PC-3 (cell line): Measurements from ENCODE around the gene SEC63. TPM values are rescaled to one million over a fixed set of nuclear protein-coding genes. Genes with fewer than 3 reads are reported as not detected.

ENCODE experiments used
- ATAC-seq: fragments of 200-7000 bp; cut with Tn5 transposase; 2 replicates; pipeline ENCODE4 v1.9.1; 2020; ENCODE audit warnings: mild to moderate bottlenecking, moderate library complexity
- BruUV-seq: library from RNA; stranded (reverse); fragments of 400-500 nt; replicated peaks from 2 replicates; lab custom pipeline; 2021; lab: Mats Ljungman, UMichigan
- CTCF ChIA-PET: fragments of 300-600 bp; sonication (Branson Sonifier 250); formaldehyde crosslinking; loops from one replicate; lab custom pipeline; 2022; ENCODE audit warnings: antibody characterized with exemption; lab: Charles Lee
- POLR2A ChIA-PET: fragments of 300-600 bp; sonication (Branson Sonifier 250); formaldehyde crosslinking; loops from one replicate; lab custom pipeline; 2022; ENCODE audit warnings: antibody characterized with exemption; ENCODE audit not compliant: unreplicated experiment; lab: Charles Lee
- DNase-seq: peaks from one replicate; pipeline ENCODE4 v3.0.0-alpha.2; 2015
- H2AFZ ChIP-seq: fragments of 300-600 bp; sonication (generic); 2 replicates; pipeline ENCODE4 v1.6.0; 2016; ENCODE audit warnings: antibody characterized with exemption, low read length
- H3F3A ChIP-seq: fragments of 300-600 bp; sonication (generic); one replicate; pipeline ENCODE4 v1.6.0; 2017; ENCODE audit warnings: antibody characterized with exemption, low read length, control low read depth, mild to moderate bottlenecking; ENCODE audit not compliant: unreplicated experiment
- H3K27ac ChIP-seq: fragments of 300-600 bp; sonication (generic); 2 replicates; pipeline ENCODE4 v1.5.1; 2016; ENCODE audit warnings: mild to moderate bottlenecking, low read length
- H3K27me3 ChIP-seq: fragments of 300-600 bp; sonication (generic); 2 replicates; pipeline ENCODE4 v1.6.1; 2016; ENCODE audit warnings: low read length, mixed read lengths
- H3K36me3 ChIP-seq: fragments of 300-600 bp; sonication (generic); 2 replicates; pipeline ENCODE4 v1.6.1; 2016; ENCODE audit warnings: low read depth, mixed run types, low read length, mixed read lengths
- H3K4me1 ChIP-seq: fragments of 300-600 bp; sonication (generic); 2 replicates; pipeline ENCODE4 v1.5.1; 2016; ENCODE audit warnings: low read length; ENCODE audit not compliant: insufficient read depth
- H3K4me2 ChIP-seq: fragments of 300-600 bp; sonication (generic); 2 replicates; pipeline ENCODE4 v1.6.0; 2016; ENCODE audit warnings: low read length
- H3K4me3 ChIP-seq: fragments of 300-600 bp; sonication (generic); 2 replicates; pipeline ENCODE4 v1.5.1; 2016; ENCODE audit warnings: mild to moderate bottlenecking, low read length, mixed read lengths
- H3K79me2 ChIP-seq: fragments of 300-600 bp; sonication (generic); 2 replicates; pipeline ENCODE4 v1.6.1; 2017; ENCODE audit warnings: low read length, mixed read lengths
- H3K9ac ChIP-seq: fragments of 300-600 bp; sonication (generic); 2 replicates; pipeline ENCODE4 v1.6.0; 2016; ENCODE audit warnings: mild to moderate bottlenecking, low read length
- H3K9me2 ChIP-seq: fragments of 300-600 bp; sonication (generic); replicated peaks from 2 replicates; pipeline ENCODE4 v1.6.1; 2016; ENCODE audit warnings: mixed run types, low read length, mixed read lengths
- H3K9me3 ChIP-seq: fragments of 300-600 bp; sonication (generic); 2 replicates; pipeline ENCODE4 v1.6.1; 2016; ENCODE audit warnings: low read length, mixed read lengths
- H4K20me1 ChIP-seq: fragments of 300-600 bp; sonication (generic); 2 replicates; pipeline ENCODE4 v1.6.1; 2016; ENCODE audit warnings: low read length, mixed read lengths
- EZH2 ChIP-seq: fragments of 300-600 bp; sonication (generic); IDR thresholded peaks from one replicate; pipeline ENCODE4 v1.6.1; 2017; ENCODE audit warnings: antibody characterized with exemption, mild to moderate bottlenecking, low read length; ENCODE audit not compliant: unreplicated experiment
- EZH2phosphoT487 ChIP-seq: fragments of 300-600 bp; sonication (generic); IDR thresholded peaks from 2 replicates; pipeline ENCODE4 v1.6.1; 2018; ENCODE audit warnings: mild to moderate bottlenecking, antibody characterized with exemption, low read length, borderline replicate concordance
- intact Hi-C: fragments of 100-400 bp; cut with micrococcal nuclease; formaldehyde crosslinking; loops from 2 replicates; pipeline ENCODE4 v1.9.0; 2023
- total RNA-seq: library from RNA; depleted of rRNA; stranded (reverse); fragments of >200 nt; gene quantifications from 2 replicates; pipeline ENCODE4 v1.2.3, GENCODE V29; 2014; rRNA removed
- TF ChIP-seq, protein P1 (sequence below): fragments of 300-600 bp; sonication (generic); conservative IDR thresholded peaks from 2 replicates; pipeline ENCODE4 v1.5.1; 2017; ENCODE audit warnings: antibody characterized with exemption, low read depth, mild to moderate bottlenecking, low read length

The SEC63 gene
- total RNA-seq, 1 experiment from 2014 or later, result 12.2 TPM

DNA sequence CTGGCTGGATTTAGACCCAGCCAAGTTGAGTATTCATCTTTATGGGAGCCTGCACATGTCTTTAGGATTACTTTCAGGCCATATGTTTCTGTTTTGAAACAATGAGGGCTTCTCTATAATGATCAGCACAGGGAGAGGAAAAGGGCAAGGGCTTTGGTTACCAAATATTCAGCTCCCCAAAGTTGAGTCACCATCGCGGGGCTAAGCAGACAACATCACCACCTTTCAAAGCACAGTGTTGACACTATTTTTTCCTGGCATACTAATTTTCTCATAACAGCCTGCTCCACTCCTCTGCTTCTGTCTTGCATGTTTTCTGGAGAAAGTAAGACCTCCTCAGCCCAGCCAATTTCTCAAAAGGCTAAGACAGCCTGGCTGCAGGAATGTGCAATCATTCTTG lies 138.8 kb downstream of the SEC63 start:
- ATAC-seq (no peak), DNase-seq (no peak)
- H3K9me3 ChIP-seq, result no peaks in the 10 kb centered on the region
- intact Hi-C loops, result no loop called here
- H3K9ac ChIP-seq, result no peak overlapping the region
- no peak overlapping the region for H3K4me2 ChIP-seq
- no peaks in the 10 kb centered on the region for H3K36me3 ChIP-seq
- no peaks in the 10 kb centered on the region for H3K79me2 ChIP-seq
- H3K27me3 ChIP-seq, result peaks cover 49% of the 10 kb centered on the region
- no peak overlapping the region for H3K4me3 ChIP-seq
- no peak overlapping the region for H3K27ac ChIP-seq
- H2AFZ ChIP-seq, result no peak overlapping the region
- POLR2A ChIA-PET, result no interaction called here
- H3F3A ChIP-seq, result no peaks in the 10 kb centered on the region
- no peaks in the 10 kb centered on the region for H3K4me1 ChIP-seq
- CTCF ChIA-PET, result no interaction called here
- no peaks in the 10 kb centered on the region for H4K20me1 ChIP-seq
- no TSS peak for BruUV-seq
- no peaks in the 10 kb centered on the region for H3K9me2 ChIP-seq
- no peak for TF ChIP-seq EZH2phosphoT487
- no peak for TF ChIP-seq EZH2
- TF ChIP-seq, protein P1, sequence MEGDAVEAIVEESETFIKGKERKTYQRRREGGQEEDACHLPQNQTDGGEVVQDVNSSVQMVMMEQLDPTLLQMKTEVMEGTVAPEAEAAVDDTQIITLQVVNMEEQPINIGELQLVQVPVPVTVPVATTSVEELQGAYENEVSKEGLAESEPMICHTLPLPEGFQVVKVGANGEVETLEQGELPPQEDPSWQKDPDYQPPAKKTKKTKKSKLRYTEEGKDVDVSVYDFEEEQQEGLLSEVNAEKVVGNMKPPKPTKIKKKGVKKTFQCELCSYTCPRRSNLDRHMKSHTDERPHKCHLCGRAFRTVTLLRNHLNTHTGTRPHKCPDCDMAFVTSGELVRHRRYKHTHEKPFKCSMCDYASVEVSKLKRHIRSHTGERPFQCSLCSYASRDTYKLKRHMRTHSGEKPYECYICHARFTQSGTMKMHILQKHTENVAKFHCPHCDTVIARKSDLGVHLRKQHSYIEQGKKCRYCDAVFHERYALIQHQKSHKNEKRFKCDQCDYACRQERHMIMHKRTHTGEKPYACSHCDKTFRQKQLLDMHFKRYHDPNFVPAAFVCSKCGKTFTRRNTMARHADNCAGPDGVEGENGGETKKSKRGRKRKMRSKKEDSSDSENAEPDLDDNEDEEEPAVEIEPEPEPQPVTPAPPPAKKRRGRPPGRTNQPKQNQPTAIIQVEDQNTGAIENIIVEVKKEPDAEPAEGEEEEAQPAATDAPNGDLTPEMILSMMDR, result no peak

DNA sequence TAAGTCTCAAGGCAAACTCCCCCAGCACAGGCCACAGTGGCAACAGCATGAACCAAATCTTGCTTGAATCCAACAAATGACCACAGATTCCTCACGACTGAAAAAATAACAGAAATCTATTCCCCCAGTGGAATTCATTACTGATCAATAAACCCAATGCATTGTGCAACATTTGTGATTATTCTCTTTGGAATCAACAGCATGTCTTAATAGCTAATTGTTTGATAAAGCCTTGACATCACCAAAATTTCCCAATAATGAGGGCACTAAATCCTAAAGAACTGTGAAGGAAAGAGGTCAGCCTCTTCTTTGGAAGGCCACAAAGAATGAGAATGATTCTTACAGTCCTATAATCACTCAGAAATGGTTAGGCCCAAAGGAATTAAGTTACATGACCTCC lies 139.7 kb downstream of the SEC63 start:
- Histone ChIP-seq H3K9me2 (no peaks in the 10 kb centered on the region), H2AFZ (no peak overlapping the region), H3K4me1 (no peaks in the 10 kb centered on the region), H3K4me3 (no peak overlapping the region), H3K27me3 (peaks cover 41% of the 10 kb centered on the region), H3K9me3 (no peaks in the 10 kb centered on the region), H3K9ac (no peak overlapping the region), H3K79me2 (no peaks in the 10 kb centered on the region), H3K27ac (no peak overlapping the region), H3K36me3 (no peaks in the 10 kb centered on the region), H3K4me2 (no peak overlapping the region), H4K20me1 (no peaks in the 10 kb centered on the region), H3F3A (no peaks in the 10 kb centered on the region)
- DNase-seq, result no peak
- TF ChIP-seq, protein P1, result no peak
- TF ChIP-seq EZH2phosphoT487 (no peak), EZH2 (no peak)
- ATAC-seq, result no peak
- ChIA-PET CTCF (no interaction called here), POLR2A (no interaction called here)
- intact Hi-C loops, result no loop called here
- BruUV-seq, result no TSS peak

DNA sequence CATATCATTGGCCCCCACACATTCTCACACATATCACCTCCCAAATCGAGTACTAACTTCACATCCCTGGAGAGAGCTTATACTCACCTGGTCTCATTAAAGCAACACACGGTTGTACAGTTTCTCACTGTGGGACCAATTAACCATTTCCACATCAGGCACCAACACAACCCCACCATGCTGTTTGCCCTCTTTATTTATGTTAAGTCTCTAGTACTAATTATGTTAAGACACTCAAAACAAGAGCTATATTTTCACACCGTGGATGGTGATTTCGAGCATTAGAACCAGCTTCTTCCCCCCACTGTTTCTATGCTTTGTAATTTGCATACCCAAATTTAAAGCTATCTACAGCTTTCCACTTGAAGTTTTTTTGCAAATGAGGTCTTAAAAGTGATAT lies 140.2 kb downstream of the SEC63 start:
- H4K20me1 ChIP-seq, result no peaks in the 10 kb centered on the region
- H3K4me1 ChIP-seq, result no peaks in the 10 kb centered on the region
- no peak overlapping the region for H3K9ac ChIP-seq
- ATAC-seq, result no peak
- no peak overlapping the region for H3K27ac ChIP-seq
- no peaks in the 10 kb centered on the region for H3K9me3 ChIP-seq
- TF ChIP-seq, protein P1, result no peak
- TF ChIP-seq EZH2, result no peak
- DNase-seq, result no peak
- no peak overlapping the region for H3K4me3 ChIP-seq
- POLR2A ChIA-PET, result no interaction called here
- H2AFZ ChIP-seq, result no peak overlapping the region
- H3K27me3 ChIP-seq, result peaks cover 37% of the 10 kb centered on the region
- no peak overlapping the region for H3K4me2 ChIP-seq
- CTCF ChIA-PET, result no interaction called here
- H3K36me3 ChIP-seq, result no peaks in the 10 kb centered on the region
- intact Hi-C loops, result no loop called here
- no peaks in the 10 kb centered on the region for H3F3A ChIP-seq
- H3K9me2 ChIP-seq, result no peaks in the 10 kb centered on the region
- no TSS peak for BruUV-seq
- no peaks in the 10 kb centered on the region for H3K79me2 ChIP-seq

Other genes with a start within 250 kb of the SEC63 start
- not detected in 2 replicates for gene SCML4, start 133.9 kb downstream of the SEC63 start, total RNA-seq
- 12.4 and 13.5 TPM in 2 replicates for gene OSTM1, start 116.5 kb upstream of the SEC63 start, total RNA-seq
- gene NR2E1, start 207.8 kb upstream of the SEC63 start, total RNA-seq, result 0.07 TPM in 1 of 2 replicates, not detected in the other